Hematopoietic multipotent progenitor cell treated with erythropoietin and hydrocortisone succinate and interleukin-3 and kit ligand, for 15 days (in vitro differentiated cells): ENCODE measurements around the gene BTNL9.
"Not testable (repeated sequence)": the region's sequence is repeated elsewhere in the genome, so short reads cannot be mapped to it uniquely, and the experiment has no call there.

Source experiments
- DNase-seq: peaks from one replicate; pipeline ENCODE4 v3.0.0-alpha.2; 2015; ENCODE audit warnings: low spot score

BTNL9 gene

GRCh38 chr5:181039931-181040630 lies at the start of gene BTNL9:
BTNL9 (plus strand) TSS chr5:181040266; CDS start chr5:181045490, 5,224 bp downstream.
- no peak for DNase-seq

- DNase-seq, result no peak
Measured at GRCh38 chr5:180990882-180991242, 49.2 kb upstream of the BTNL9 start.

GRCh38 chr5:181001947-181002346 lies 38.1 kb upstream of the BTNL9 start:
- DNase-seq, result no peak

GRCh38 chr5:181005791-181006190 lies 34.3 kb upstream of the BTNL9 start:
- peak; percentile 0 for DNase-seq

- DNase-seq, result peak; percentile 0
Measured at GRCh38 chr5:181008136-181008535, 31.9 kb upstream of the BTNL9 start.

- DNase-seq, result not testable (repeated sequence)
Measured at GRCh38 chr5:181010018-181010417, 30.0 kb upstream of the BTNL9 start.

GRCh38 chr5:181014654-181015053 lies 25.4 kb upstream of the BTNL9 start:
- not testable (repeated sequence) for DNase-seq

- not testable (repeated sequence) for DNase-seq
Measured at GRCh38 chr5:181017448-181017847, 22.6 kb upstream of the BTNL9 start.

- DNase-seq, result no peak
Measured at GRCh38 chr5:181020688-181021087, 19.4 kb upstream of the BTNL9 start.

GRCh38 chr5:181024245-181025064 lies 15.6 kb upstream of the BTNL9 start:
- DNase-seq, result no peak

GRCh38 chr5:181027452-181028031 lies 12.5 kb upstream of the BTNL9 start:
- no peak for DNase-seq

- DNase-seq, result no peak
Measured at GRCh38 chr5:181028032-181028819, 11.8 kb upstream of the BTNL9 start.

GRCh38 chr5:181031716-181032115 lies 8.3 kb upstream of the BTNL9 start:
- DNase-seq, result no peak

- DNase-seq, result no peak
Measured at GRCh38 chr5:181035991-181036815, 3.9 kb upstream of the BTNL9 start.

- DNase-seq, result no peak
Measured at GRCh38 chr5:181036816-181037364, 3.2 kb upstream of the BTNL9 start.

- DNase-seq, result no peak
Measured at GRCh38 chr5:181037365-181037861, 2.7 kb upstream of the BTNL9 start.

- DNase-seq, result no peak
Measured at GRCh38 chr5:181039471-181039870, 595 bp upstream of the BTNL9 start.

GRCh38 chr5:181040631-181040945 lies 522 bp downstream of the BTNL9 start:
- DNase-seq, result no peak

GRCh38 chr5:181041043-181041442 lies 977 bp downstream of the BTNL9 start:
- DNase-seq, result no peak

- no peak for DNase-seq
Measured at GRCh38 chr5:181042036-181042713, 2.1 kb downstream of the BTNL9 start.
